Measurements from ENCODE around the gene EXOC2.
A peak's percentile ranks its signal among the peaks of the same experiment; 100 is the strongest.

Gene EXOC2, protein sequence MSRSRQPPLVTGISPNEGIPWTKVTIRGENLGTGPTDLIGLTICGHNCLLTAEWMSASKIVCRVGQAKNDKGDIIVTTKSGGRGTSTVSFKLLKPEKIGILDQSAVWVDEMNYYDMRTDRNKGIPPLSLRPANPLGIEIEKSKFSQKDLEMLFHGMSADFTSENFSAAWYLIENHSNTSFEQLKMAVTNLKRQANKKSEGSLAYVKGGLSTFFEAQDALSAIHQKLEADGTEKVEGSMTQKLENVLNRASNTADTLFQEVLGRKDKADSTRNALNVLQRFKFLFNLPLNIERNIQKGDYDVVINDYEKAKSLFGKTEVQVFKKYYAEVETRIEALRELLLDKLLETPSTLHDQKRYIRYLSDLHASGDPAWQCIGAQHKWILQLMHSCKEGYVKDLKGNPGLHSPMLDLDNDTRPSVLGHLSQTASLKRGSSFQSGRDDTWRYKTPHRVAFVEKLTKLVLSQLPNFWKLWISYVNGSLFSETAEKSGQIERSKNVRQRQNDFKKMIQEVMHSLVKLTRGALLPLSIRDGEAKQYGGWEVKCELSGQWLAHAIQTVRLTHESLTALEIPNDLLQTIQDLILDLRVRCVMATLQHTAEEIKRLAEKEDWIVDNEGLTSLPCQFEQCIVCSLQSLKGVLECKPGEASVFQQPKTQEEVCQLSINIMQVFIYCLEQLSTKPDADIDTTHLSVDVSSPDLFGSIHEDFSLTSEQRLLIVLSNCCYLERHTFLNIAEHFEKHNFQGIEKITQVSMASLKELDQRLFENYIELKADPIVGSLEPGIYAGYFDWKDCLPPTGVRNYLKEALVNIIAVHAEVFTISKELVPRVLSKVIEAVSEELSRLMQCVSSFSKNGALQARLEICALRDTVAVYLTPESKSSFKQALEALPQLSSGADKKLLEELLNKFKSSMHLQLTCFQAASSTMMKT

GRCh38 chr6:692858-693722 is at the start of gene EXOC2:
EXOC2 (minus strand) TSS chr6:693139; CDS start chr6:637818, 55,321 bp downstream.
- peak; percentile 84 for DNase-seq

- no peak for DNase-seq
These were observed 48.7 kb upstream of the EXOC2 start for GRCh38 chr6:741410-742339.

- no peak for DNase-seq
These were observed 43.9 kb upstream of the EXOC2 start for GRCh38 chr6:736657-737446.

DNA sequence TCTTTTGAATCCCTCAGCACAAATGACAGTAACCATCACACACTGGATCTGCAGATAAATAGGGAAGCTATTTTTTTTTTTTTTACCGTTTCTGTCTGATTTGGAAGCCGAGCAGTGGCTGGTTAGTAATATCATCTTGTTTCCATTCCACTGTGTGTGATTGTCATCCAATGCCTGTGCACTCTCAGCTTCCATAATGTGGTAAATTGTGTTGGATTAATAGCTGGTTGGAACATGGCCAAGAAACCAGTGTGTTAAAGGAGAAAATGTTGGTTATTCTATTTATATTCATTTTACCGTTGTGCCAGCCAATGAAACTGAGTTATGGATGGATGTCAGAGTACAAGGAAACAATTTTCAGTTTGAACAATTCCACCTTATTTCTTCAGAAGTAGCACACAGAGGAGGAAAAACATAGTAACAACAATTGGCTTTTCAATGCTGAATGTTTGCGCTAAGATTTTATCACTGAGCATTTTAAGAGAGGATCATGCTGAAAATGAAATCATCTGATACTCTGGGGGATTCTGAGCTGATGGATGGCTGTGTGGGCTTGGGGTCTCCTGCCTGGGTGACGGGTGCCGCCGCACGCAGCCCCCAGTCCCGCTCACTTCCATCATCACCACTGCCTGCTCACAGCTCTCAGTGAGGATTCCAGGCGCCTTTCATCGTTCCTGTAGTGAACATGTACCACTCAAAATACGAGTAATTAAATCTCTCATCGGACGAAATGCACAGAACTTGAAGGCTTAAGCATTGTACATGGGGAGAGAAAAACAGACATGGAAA is 40.7 kb upstream of the EXOC2 start:
- DNase-seq = no peak

DNA sequence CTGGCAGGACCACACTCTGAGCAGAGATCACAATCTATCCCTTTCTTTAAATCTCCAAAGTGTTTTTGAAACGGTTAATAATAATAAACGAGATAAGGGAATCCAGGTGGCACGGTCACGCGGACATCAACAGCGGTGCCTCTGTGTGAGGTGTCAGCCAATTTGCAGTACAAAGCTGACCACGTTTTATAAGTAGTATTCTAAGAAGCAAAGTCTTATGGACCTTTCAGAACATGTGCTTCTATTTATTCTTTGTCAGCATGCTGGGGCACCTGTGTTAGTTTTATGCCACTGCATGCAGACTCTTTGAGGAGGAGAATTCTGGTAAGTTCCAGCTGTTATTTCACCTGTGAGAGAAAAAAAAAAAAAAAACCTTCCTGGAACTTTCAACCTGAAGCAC is 39.0 kb upstream of the EXOC2 start:
- no peak for DNase-seq

DNA sequence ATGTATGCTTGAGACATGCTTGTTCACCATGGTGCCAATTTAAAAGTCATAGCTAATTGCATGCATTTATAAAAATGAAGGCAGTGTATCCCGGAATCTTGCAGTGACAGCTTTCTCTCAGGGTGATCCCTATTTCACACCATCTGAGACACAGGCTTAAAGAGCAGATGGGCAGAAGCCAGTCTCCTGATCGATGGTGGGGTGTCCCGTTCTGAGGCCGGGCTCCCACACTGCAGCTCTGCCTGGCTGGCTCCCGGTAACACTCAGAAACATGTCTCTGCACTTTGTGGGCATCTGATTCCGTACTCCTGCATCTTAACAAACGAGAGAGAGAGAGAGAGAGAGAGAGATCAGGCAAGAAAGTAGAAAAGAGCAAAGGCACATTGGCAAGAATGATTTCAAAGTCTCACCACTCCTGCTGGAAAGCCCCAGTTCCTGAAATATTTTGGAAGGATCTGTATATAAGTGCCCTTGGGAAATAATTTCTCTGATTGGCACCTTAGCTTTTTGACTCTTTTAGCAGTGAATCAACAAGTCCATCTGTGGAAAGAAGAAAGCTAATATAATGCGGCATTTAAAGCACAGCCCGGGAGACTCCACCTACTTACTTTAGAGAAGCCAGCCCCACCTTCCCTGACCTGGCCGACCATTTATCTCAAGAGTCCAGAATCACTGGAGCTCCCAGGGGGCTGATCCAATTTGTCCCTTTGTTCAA is 36.8 kb upstream of the EXOC2 start:
- DNase-seq = no peak

DNA sequence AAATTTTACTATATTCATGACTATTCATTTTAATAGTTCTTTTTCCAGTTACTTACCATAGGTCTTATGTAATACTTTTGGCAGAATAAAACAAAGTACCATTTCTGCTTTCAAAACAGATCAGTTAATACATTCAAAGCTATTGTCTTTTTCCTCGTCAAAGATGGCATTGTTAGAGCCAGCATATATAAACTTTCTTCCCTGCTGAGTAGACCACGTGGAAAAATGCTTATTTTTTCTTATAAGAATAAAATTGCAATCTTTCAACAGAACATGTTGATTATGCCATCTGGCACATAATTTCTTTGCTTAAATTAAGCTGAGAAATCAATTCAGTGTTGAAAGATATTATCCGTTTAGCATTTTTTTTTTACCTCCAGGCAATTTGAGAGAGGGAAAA is 34.9 kb upstream of the EXOC2 start:
- no peak for DNase-seq

DNA sequence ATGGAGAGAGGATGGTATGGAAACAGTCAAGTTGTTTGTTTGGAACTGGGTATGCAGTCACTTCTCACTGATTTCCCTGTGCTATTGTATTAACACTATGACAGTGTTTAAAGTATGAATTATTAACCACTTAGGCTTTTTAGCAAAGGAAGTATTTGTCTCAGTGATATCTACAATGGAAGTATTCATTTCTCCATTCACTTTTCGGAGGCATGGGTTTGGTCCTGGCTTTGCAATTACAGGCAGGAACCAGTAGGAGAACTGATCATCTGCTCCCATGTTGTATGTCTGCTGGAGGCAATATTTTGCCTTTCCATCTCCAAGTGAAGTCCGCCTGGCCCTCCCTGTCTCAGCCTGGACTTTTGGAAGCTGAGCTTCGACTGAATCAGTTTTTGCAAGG is 30.6 kb upstream of the EXOC2 start:
- no peak for DNase-seq

GRCh38 chr6:722608-723007 is 29.7 kb upstream of the EXOC2 start:
- DNase-seq = no peak

DNA sequence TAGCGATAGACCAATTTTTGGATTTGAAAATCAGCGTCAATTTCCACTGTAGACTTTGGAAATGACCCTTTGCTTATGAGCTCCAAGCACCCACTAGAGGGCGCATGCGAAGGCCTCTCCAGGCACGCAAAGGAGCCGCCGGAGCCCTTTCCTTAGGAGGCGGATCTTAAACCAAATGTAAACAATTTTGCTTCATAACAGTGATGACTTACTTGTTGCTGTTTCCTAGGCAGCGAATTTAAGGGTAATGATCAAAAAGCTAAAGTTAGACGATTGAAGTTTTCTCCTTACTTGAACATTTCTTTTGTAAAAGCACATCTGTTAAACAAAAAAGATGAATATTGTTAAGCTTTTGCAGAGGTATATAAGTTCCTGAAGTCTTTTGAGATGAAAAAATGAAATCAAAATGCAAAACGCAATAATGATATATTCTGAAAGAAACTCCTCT is 29.2 kb upstream of the EXOC2 start:
- peak; percentile 63 for DNase-seq

GRCh38 chr6:718345-718744 is 25.4 kb upstream of the EXOC2 start:
- no peak for DNase-seq

DNA sequence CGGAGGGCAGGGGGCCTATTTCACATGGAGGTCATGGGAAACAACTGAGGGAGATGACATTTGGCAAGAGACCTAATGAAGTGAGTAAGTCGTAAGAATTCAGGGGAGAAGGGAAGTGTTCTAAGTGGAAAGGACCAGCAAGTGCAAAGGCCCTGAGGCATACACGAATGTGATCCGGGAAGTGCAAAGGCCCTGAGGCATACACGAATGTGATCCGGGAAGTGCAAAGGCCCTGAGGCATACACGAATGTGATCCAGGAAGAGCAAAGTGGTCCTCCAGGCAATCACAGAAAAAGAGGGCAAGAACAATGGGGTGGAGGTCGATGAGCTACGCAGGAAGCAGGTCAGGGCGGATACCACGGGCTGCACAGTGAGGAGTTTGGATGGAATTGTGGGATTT is 24.2 kb upstream of the EXOC2 start:
- DNase-seq = no peak

DNA sequence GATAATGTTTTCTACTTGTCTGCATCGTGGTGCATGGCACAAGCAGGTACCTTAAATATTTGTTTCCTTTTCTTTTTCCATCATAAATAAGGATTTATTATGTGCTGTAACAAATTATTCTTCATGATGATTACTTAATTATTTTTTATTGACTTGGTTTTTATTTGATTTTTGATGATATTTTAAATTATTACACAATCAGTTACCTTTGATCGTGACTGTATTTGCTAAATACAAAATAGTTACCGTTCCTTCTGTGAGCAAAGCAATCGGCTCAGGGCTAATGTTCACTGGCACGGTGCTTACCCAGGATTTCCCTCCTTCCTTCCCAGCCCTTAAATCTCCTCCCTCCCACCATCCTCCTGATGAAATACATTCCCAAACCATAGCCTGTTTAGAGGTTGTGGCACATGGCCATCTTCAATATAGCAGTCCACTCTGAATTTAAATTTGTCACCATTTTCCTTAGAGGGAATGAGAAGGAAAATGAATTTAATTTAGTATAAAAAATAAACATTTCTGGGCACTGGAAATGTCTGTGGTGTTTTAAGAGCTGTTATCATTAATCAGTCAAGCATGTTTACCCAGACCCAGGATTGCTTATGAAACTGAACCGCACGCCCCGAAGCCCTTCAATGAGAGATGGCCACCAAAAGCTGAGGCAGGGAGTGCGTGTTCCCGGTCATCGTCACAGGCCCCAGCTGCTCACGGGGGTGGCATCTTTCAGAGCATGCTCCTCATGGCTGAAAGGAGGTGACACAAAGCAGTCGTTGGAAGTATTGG is 23.0 kb upstream of the EXOC2 start:
- no peak for DNase-seq

DNA sequence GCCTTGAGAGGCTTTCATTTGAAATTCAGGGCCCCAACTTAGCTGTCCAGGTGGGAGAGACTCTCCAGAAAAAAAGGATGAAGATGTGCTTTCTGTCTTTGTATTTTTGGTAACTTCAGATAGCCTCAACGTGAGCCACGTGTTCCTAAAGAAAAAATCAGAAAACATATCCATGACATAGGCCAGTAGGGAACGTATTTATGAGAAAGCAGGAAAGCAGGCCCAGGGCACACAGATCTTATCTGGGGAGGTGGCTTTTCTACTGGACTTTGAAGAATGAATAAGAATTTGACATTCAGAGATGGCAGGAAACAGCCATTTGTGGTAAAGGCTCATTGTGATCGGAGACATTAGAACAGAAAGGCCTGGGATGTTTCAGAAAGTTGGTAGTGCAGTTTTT is 21.2 kb upstream of the EXOC2 start:
- no peak for DNase-seq

GRCh38 chr6:713351-713750 is 20.4 kb upstream of the EXOC2 start:
- no peak for DNase-seq

- no peak for DNase-seq
These were observed 19.9 kb upstream of the EXOC2 start for GRCh38 chr6:712805-713204.

GRCh38 chr6:711925-712324 is 19.0 kb upstream of the EXOC2 start:
- DNase-seq = no peak

Data from stimulated activated naive CD4-positive, alpha-beta T cell treated with Interleukin-2 at 50 U/mL for 16 hours (primary cell).